CD4-positive, alpha-beta T cell treated with Interleukin-2 at 100 ng/mL for 4 hours (primary cell): Measurements from ENCODE around the gene DPYSL5.

Experiments used
- DNase-seq: peaks from one replicate; pipeline ENCODE4 v3.0.0-alpha.2; 2020; ENCODE audit warnings: low spot score

DPYSL5 gene

DNA sequence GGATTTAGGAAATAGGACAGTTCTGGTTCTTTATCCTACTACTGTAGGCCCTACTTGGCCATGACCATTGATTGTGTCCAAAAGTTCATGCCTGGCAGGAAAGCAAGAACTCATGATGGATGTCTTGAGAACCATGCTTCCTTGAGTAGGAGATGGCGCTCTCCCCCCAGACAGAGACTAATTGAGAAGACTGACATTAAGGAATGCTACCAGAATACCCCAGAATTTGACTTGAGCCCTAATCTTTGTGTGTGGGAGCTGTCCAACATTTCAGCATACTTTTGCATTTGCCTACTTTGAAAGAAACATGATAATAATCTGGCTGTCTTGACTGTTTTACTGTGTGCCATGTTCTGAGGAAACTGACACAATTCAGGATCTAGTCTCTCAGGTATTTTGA, 145.8 kb downstream of the DPYSL5 start:
- DNase-seq, result no peak

- no peak for DNase-seq
These were observed 147.1 kb downstream of the DPYSL5 start for GRCh38 chr2:26994983-26995382.

GRCh38 chr2:26997394-26997793, 149.5 kb downstream of the DPYSL5 start:
- no peak for DNase-seq

DNA sequence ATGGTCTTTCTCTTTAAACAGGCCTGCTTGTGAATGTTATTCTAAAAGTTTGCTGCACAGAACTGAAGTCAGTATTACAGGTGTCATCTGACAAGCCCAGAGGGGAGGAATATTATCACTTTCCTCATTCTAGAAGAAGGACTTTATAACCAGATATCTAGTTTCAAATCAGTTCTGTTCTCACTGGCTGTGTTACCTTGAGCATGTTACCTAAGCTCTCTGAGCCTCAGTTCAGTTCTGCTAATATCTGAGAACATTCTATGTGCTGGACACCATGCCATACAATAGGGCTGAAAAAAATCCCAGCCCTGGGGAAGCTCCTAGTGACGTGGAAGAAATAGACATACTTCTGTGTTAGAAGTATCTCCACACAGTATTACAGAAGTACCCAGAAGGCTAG, 150.4 kb downstream of the DPYSL5 start:
- DNase-seq, result no peak
